ENCODE data around the gene LAMA3. TPM values are rescaled to one million over a fixed set of nuclear protein-coding genes. Genes with fewer than 3 reads are reported as not detected.

The LAMA3 gene
- total RNA-seq, 1 donor = 8.3 TPM

DNA sequence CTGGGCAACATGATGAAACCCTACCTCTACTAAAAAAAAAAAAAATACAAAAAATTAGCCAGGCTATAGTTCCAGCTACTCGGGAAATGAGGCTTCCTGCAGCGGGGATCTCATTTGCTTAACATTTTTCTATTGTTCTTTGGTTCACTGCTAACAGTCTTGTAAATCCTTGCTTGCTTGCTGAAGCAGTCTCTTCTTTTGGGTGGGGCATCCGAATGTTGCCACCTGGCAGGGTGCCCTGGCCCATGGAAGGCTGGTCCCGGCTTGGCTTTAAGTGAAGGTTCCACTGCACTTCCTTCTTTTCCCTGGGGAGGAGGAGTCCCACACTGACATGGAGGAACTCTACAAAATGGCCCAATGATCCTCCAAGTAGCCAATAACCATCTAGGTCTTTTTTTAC is 20.5 kb upstream of the LAMA3 start:
- no peak overlapping the region for H2AFZ ChIP-seq (ENCODE audit: low read length)
- no peaks in the 10 kb centered on the region for H3K36me3 ChIP-seq (ENCODE audit: insufficient read depth, low read length)
- DNase-seq (ENCODE audit: insufficient read length, low spot score, missing footprints) = no peak
- no peaks in the 10 kb centered on the region for H4K20me1 ChIP-seq (ENCODE audit: insufficient read depth, low read length)
- no peak overlapping the region for H3K4me2 ChIP-seq (ENCODE audit: insufficient read depth, low read length)
- TF ChIP-seq, protein P1, sequence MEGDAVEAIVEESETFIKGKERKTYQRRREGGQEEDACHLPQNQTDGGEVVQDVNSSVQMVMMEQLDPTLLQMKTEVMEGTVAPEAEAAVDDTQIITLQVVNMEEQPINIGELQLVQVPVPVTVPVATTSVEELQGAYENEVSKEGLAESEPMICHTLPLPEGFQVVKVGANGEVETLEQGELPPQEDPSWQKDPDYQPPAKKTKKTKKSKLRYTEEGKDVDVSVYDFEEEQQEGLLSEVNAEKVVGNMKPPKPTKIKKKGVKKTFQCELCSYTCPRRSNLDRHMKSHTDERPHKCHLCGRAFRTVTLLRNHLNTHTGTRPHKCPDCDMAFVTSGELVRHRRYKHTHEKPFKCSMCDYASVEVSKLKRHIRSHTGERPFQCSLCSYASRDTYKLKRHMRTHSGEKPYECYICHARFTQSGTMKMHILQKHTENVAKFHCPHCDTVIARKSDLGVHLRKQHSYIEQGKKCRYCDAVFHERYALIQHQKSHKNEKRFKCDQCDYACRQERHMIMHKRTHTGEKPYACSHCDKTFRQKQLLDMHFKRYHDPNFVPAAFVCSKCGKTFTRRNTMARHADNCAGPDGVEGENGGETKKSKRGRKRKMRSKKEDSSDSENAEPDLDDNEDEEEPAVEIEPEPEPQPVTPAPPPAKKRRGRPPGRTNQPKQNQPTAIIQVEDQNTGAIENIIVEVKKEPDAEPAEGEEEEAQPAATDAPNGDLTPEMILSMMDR (IDR thresholded peaks at IDR 0.05; ENCODE audit: extremely low read depth, low read depth, low read length) = no peak
- peaks cover 12% of the 10 kb centered on the region for H3K4me1 ChIP-seq (ENCODE audit: insufficient read depth, low read length)
- H3K79me2 ChIP-seq (ENCODE audit: insufficient read depth, low read length) = no peaks in the 10 kb centered on the region
- no peak overlapping the region for H3K27ac ChIP-seq (ENCODE audit: low read depth, low read length)
- H3K9me3 ChIP-seq (ENCODE audit: low read depth, low read length) = no peaks in the 10 kb centered on the region
- H3K27me3 ChIP-seq (ENCODE audit: insufficient read depth, low read length) = peaks cover 33% of the 10 kb centered on the region
- no peak overlapping the region for H3K4me3 ChIP-seq (ENCODE audit: insufficient read depth, low read length)

DNA sequence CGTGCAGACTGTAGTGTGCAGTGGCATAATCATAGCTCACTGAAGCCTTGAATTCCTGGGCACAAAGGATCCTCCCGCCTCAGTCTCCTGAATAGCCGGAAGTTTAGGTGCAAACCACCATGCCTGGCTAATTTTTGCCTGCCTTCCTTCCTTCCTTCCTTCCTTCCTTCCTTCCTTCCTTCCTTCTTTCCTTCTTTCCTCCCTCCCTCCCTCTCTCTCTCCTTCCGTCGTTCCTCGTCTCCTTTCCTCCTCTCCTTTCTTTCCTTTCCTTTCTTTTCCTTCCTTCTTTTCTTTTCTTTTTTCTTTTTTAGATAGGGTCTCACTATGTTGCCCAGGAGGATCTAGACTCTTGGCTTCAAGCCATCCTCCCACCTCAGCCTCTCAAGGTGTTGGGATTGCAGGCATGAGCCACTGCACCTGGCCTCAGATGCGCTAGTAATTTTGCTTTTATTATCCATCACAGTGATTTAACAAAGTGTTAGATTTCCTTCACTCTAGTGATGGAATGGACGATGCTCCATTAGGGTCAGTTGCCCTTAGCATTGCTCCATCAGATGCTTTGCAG is 20.0 kb upstream of the LAMA3 start:
- no peak for DNase-seq (ENCODE audit: insufficient read length, low spot score, missing footprints)
- Histone ChIP-seq H3K9me3 (ENCODE audit: low read depth, low read length) (no peaks in the 10 kb centered on the region), H2AFZ (ENCODE audit: low read length) (no peak overlapping the region), H3K4me2 (ENCODE audit: insufficient read depth, low read length) (no peak overlapping the region), H3K79me2 (ENCODE audit: insufficient read depth, low read length) (no peaks in the 10 kb centered on the region), H3K27me3 (ENCODE audit: insufficient read depth, low read length) (peaks cover 38% of the 10 kb centered on the region), H4K20me1 (ENCODE audit: insufficient read depth, low read length) (no peaks in the 10 kb centered on the region), H3K27ac (ENCODE audit: low read depth, low read length) (no peak overlapping the region), H3K36me3 (ENCODE audit: insufficient read depth, low read length) (no peaks in the 10 kb centered on the region), H3K4me1 (ENCODE audit: insufficient read depth, low read length) (peaks cover 12% of the 10 kb centered on the region), H3K4me3 (ENCODE audit: insufficient read depth, low read length) (no peak overlapping the region)
- TF ChIP-seq, protein P1 (IDR thresholded peaks at IDR 0.05; ENCODE audit: extremely low read depth, low read depth, low read length) = no peak

DNA sequence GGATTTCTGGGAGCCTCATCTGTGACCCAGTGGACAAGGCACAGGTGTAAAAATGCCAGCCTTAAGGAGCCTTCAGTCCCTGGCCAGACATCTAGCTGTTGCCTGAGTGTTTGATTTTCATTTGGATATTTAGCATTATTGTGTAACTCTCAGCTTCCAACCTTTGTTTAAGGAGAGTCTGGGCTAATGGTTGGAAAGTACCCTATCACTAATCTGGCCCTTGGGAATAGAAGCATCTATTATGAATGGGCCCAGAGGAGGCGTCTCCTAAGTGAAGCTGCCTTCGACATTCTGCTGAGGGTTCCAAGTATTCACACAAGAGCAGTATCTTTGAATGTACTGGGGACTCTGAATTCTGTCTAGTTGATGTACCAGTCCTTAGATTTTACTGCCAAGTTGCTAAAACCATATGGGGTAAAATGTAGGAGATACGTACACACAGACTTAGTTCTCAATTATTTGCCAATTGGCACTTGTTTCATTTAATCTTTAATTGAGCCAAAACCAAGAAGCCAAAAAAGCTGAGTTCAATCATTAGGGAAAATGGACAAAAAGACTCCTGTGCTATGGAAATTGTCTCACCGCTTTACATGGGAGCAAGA is 19.3 kb upstream of the LAMA3 start:
- Histone ChIP-seq H3K79me2 (ENCODE audit: insufficient read depth, low read length) (no peaks in the 10 kb centered on the region), H3K4me1 (ENCODE audit: insufficient read depth, low read length) (peaks cover 12% of the 10 kb centered on the region), H4K20me1 (ENCODE audit: insufficient read depth, low read length) (no peaks in the 10 kb centered on the region), H2AFZ (ENCODE audit: low read length) (no peak overlapping the region), H3K27me3 (ENCODE audit: insufficient read depth, low read length) (peaks cover 31% of the 10 kb centered on the region), H3K4me3 (ENCODE audit: insufficient read depth, low read length) (no peak overlapping the region), H3K4me2 (ENCODE audit: insufficient read depth, low read length) (no peak overlapping the region), H3K9me3 (ENCODE audit: low read depth, low read length) (no peaks in the 10 kb centered on the region), H3K27ac (ENCODE audit: low read depth, low read length) (no peak overlapping the region), H3K36me3 (ENCODE audit: insufficient read depth, low read length) (no peaks in the 10 kb centered on the region)
- TF ChIP-seq, protein P1 (IDR thresholded peaks at IDR 0.05; ENCODE audit: extremely low read depth, low read depth, low read length) = no peak
- peak; percentile 54 for DNase-seq (ENCODE audit: insufficient read length, low spot score, missing footprints)

DNA sequence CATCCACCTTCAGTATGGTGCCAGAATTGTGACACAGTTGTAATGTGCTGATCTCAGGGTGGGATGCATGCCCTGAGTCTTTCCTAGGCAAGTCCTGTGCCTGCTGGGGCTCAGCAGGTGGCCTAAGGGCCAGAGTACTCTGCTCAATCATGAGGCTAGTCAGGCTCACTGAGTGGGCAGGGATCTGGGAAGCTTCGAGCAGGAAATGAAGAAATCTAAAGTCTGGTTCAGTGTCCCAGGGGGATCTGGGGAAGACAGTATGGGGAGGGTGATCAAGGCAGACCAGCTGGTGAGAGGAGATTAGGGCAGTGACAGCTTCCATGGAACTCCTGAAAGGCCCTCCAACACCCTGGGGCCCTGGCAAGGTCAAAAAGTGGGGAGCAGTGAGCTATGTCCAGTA is 17.7 kb upstream of the LAMA3 start:
- no peaks in the 10 kb centered on the region for H3K36me3 ChIP-seq (ENCODE audit: insufficient read depth, low read length)
- H3K9me3 ChIP-seq (ENCODE audit: low read depth, low read length) = no peaks in the 10 kb centered on the region
- H3K27me3 ChIP-seq (ENCODE audit: insufficient read depth, low read length) = peaks cover 30% of the 10 kb centered on the region
- H3K27ac ChIP-seq (ENCODE audit: low read depth, low read length) = no peak overlapping the region
- H3K4me2 ChIP-seq (ENCODE audit: insufficient read depth, low read length) = no peak overlapping the region
- no peak overlapping the region for H3K4me3 ChIP-seq (ENCODE audit: insufficient read depth, low read length)
- H3K79me2 ChIP-seq (ENCODE audit: insufficient read depth, low read length) = no peaks in the 10 kb centered on the region
- DNase-seq (ENCODE audit: insufficient read length, low spot score, missing footprints) = peak; percentile 76
- peaks cover 12% of the 10 kb centered on the region for H3K4me1 ChIP-seq (ENCODE audit: insufficient read depth, low read length)
- TF ChIP-seq, protein P1 (IDR thresholded peaks at IDR 0.05; ENCODE audit: extremely low read depth, low read depth, low read length) = no peak
- H2AFZ ChIP-seq (ENCODE audit: low read length) = no peak overlapping the region
- H4K20me1 ChIP-seq (ENCODE audit: insufficient read depth, low read length) = no peaks in the 10 kb centered on the region
